ENCODE data around the gene POLE3. TPM values are rescaled to one million over a fixed set of nuclear protein-coding genes. Genes with fewer than 3 reads are reported as not detected.

POLE3 gene
- total RNA-seq, 1 donor from 2014 or later: 17.4 TPM

DNA sequence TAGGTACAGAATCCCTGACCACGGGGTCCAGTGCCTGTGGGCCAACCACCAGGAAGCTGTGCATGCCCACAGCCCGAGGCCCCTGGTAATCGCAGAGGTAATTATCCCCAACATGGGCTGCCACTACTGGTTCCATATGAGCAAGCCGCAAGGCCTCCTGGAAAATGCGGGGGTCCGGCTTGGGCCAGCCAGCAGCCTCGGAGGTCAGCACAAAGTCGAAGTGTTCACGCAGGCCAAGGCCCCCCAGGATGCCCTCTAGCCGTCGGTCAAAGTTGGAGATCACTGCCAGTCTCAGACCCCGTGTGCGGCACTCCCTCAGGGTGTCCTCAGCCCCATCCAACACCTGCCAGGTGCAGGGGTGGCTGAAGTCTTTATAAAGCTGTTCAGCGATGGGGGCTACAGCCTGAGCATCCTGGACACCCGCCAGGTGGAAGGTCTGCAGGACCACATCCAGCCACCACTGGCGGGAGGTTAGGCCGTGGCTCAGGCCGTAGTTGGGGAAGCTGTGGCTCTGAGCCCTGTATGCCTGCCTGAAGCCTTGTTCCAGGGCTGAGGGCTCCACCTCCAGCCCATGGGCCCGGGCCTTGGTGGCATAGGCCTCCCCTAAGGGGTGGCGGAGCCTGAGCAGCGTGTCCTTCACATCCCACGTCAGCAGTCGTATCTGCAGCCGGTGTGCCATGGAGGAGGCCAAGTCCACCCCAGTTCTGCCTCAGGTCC, 36.6 kb downstream of the POLE3 start:
- H3K27me3 ChIP-seq: no peaks in the 10 kb centered on the region
- no peak overlapping the region for H3K27ac ChIP-seq
- H3K4me3 ChIP-seq: no peak overlapping the region
- peaks cover 16% of the 10 kb centered on the region for H3K4me1 ChIP-seq
- no peak for DNase-seq (ENCODE audit: extremely low spot score in 2 of 2)
- H3K36me3 ChIP-seq: peaks cover 0 to 17% of the 10 kb centered on the region in 2 donors
- TF ChIP-seq, protein P1, sequence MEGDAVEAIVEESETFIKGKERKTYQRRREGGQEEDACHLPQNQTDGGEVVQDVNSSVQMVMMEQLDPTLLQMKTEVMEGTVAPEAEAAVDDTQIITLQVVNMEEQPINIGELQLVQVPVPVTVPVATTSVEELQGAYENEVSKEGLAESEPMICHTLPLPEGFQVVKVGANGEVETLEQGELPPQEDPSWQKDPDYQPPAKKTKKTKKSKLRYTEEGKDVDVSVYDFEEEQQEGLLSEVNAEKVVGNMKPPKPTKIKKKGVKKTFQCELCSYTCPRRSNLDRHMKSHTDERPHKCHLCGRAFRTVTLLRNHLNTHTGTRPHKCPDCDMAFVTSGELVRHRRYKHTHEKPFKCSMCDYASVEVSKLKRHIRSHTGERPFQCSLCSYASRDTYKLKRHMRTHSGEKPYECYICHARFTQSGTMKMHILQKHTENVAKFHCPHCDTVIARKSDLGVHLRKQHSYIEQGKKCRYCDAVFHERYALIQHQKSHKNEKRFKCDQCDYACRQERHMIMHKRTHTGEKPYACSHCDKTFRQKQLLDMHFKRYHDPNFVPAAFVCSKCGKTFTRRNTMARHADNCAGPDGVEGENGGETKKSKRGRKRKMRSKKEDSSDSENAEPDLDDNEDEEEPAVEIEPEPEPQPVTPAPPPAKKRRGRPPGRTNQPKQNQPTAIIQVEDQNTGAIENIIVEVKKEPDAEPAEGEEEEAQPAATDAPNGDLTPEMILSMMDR (IDR thresholded peaks at IDR 0.05): no peak
- TF ChIP-seq POLR2A (IDR thresholded peaks at IDR 0.05): no peak
- no peak for TF ChIP-seq POLR2AphosphoS5 (IDR thresholded peaks at IDR 0.05; ENCODE audit: insufficient read depth in 1 of 2, low read depth in 1 of 2)
- intact Hi-C loops (cut with DNase I): no loop called here
- H3K9me3 ChIP-seq: no peaks in the 10 kb centered on the region

DNA sequence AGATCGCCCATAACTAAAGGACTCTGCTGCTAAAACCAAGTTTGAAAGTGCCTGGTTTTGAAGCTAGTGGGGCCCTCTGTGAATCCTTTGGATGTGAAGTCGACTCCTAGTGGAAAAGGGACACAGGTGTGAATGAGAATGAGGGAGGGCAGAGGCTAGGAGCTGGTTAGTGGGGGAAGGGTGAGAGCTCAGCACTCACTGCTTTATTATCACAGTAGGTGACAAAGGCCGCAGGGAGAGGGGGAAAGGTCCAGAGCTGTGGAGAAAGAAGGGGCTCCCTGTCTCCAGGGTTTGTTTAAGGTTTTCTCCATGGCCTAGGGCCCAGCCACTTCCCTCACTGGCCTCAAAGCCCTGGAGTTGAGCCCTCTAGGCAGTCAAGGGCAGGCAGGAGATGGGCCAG, 37.2 kb downstream of the POLE3 start:
- intact Hi-C loops (cut with DNase I): no loop called here
- TF ChIP-seq, protein P1 (IDR thresholded peaks at IDR 0.05): no peak
- TF ChIP-seq POLR2AphosphoS5 (IDR thresholded peaks at IDR 0.05; ENCODE audit: insufficient read depth in 1 of 2, low read depth in 1 of 2) (no peak), POLR2A (IDR thresholded peaks at IDR 0.05) (no peak)
- Histone ChIP-seq H3K9me3 (no peaks in the 10 kb centered on the region), H3K4me3 (no peak overlapping the region), H3K27me3 (no peaks in the 10 kb centered on the region), H3K27ac (no peak overlapping the region), H3K4me1 (peaks cover 16% of the 10 kb centered on the region), H3K36me3 (peaks cover 0 to 17% of the 10 kb centered on the region in 2 donors)
- no peak for DNase-seq (ENCODE audit: extremely low spot score in 2 of 2)

DNA sequence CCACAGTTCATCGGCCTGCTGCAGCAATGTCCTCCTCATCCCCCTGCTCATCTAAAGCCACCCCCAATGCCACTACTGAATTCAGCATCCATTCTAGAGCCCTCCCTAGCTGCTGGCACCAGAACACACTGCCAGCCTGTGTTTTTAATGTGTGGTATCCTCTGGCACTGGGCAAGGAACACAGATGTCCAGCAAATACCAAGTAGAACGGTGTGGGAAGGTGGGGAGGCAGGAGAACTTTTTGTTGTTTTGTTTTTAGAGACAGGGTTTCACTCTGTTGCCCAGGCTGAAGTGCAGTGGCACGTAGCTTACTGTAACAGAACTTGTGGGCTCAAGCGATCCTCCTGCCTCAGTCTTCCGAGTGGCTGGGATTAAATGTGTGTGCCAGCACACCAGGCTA, 38.4 kb downstream of the POLE3 start:
- no peak overlapping the region for H3K4me3 ChIP-seq
- H3K27ac ChIP-seq: no peak overlapping the region
- intact Hi-C loops (cut with DNase I): no loop called here
- no peak for DNase-seq (ENCODE audit: extremely low spot score in 2 of 2)
- H3K4me1 ChIP-seq: peaks cover 16% of the 10 kb centered on the region
- TF ChIP-seq, protein P1 (IDR thresholded peaks at IDR 0.05): no peak
- no peak for TF ChIP-seq POLR2A (IDR thresholded peaks at IDR 0.05)
- TF ChIP-seq POLR2AphosphoS5 (IDR thresholded peaks at IDR 0.05; ENCODE audit: insufficient read depth in 1 of 2, low read depth in 1 of 2): no peak
- peaks cover 0 to 17% of the 10 kb centered on the region in 2 donors for H3K36me3 ChIP-seq
- no peaks in the 10 kb centered on the region for H3K27me3 ChIP-seq
- H3K9me3 ChIP-seq: no peaks in the 10 kb centered on the region

DNA sequence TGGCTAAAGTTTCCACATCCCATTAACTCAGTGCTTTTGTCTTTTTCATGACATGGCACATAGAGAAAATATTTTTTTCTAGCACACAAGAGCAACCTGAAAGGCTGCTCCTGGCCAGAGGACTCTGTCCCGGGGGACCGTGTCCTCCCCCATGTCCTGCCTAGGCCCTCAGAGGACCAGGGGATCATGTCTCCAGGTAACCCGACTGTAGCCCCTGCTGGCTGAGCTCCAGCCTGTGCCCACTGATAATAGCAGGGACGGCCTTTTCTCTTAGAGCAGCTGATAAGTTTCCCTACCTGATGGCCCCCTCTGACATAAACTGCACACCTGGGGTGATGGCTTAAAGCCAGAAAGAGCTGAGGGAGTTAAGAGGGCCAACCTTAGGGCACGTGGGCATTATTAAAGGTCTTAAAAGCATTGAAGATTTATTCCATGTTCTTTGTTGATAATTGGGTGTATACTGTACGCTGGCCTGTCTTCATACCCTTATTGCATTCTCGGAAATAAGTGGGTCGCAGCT, 39.6 kb downstream of the POLE3 start:
- TF ChIP-seq POLR2A (IDR thresholded peaks at IDR 0.05): no peak
- no peak for TF ChIP-seq POLR2AphosphoS5 (IDR thresholded peaks at IDR 0.05; ENCODE audit: insufficient read depth in 1 of 2, low read depth in 1 of 2)
- TF ChIP-seq, protein P1 (IDR thresholded peaks at IDR 0.05): no peak
- Histone ChIP-seq H3K36me3 (peaks cover 0 to 17% of the 10 kb centered on the region in 2 donors), H3K9me3 (no peaks in the 10 kb centered on the region), H3K4me1 (peaks cover 14% of the 10 kb centered on the region), H3K4me3 (no peak overlapping the region), H3K27ac (no peak overlapping the region), H3K27me3 (no peaks in the 10 kb centered on the region)
- intact Hi-C loops (cut with DNase I): no loop called here
- DNase-seq (ENCODE audit: extremely low spot score in 2 of 2): no peak

DNA sequence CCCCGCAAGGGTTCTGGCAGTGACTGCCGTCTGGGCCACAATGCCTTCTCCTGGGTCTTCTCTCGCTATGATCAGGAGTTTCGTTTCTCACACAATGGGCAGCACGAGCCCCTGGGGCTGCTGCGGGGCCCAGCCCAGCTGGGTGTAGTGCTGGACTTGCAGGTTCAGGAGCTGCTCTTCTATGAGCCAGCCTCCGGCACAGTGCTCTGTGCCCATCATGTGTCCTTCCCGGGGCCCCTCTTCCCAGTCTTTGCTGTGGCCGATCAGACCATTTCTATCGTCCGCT, 40.7 kb downstream of the POLE3 start:
- H3K4me1 ChIP-seq: peaks cover 3% of the 10 kb centered on the region
- H3K9me3 ChIP-seq: no peaks in the 10 kb centered on the region
- DNase-seq (ENCODE audit: extremely low spot score in 2 of 2): no peak
- peaks cover 0 to 17% of the 10 kb centered on the region in 2 donors for H3K36me3 ChIP-seq
- intact Hi-C loops (cut with DNase I): no loop called here
- H3K4me3 ChIP-seq: no peak overlapping the region
- no peak for TF ChIP-seq POLR2AphosphoS5 (IDR thresholded peaks at IDR 0.05; ENCODE audit: insufficient read depth in 1 of 2, low read depth in 1 of 2)
- TF ChIP-seq, protein P1 (IDR thresholded peaks at IDR 0.05): no peak
- TF ChIP-seq POLR2A (IDR thresholded peaks at IDR 0.05): no peak
- no peak overlapping the region for H3K27ac ChIP-seq
- H3K27me3 ChIP-seq: no peaks in the 10 kb centered on the region

All from vagina (tissue), 2 donors.